Nephron progenitor cell (in vitro differentiated cells): ENCODE data around the gene DYNC1I2.

Source experiments
- DNase-seq: peaks from one replicate; pipeline ENCODE4 v3.0.0; 2021
- H3K27ac Mint-ChIP-seq: 2 replicates; pipeline ENCODE4 v1.8.0; 2021; ENCODE audit warnings: mild to moderate bottlenecking, moderate library complexity, mixed read lengths
- H3K27me3 Mint-ChIP-seq: 2 replicates; pipeline ENCODE4 v1.8.0; 2021; ENCODE audit warnings: mild to moderate bottlenecking, low read depth, mixed read lengths; ENCODE audit not compliant: poor library complexity
- H3K36me3 Mint-ChIP-seq: 2 replicates; pipeline ENCODE4 v1.8.0; 2021; ENCODE audit warnings: low read depth, mixed read lengths
- H3K4me1 Mint-ChIP-seq: 2 replicates; pipeline ENCODE4 v1.8.0; 2021; ENCODE audit warnings: mixed read lengths
- H3K4me3 Mint-ChIP-seq: 2 replicates; pipeline ENCODE4 v1.8.0; 2021; ENCODE audit warnings: mild to moderate bottlenecking, moderate library complexity, mixed read lengths
- H3K9me3 Mint-ChIP-seq: 2 replicates; pipeline ENCODE4 v1.8.0; 2021; ENCODE audit warnings: mild to moderate bottlenecking, moderate library complexity, mixed read lengths
- TF ChIP-seq, protein P1 (sequence below): fragments of 200-600 bp; sonication (generic); IDR thresholded peaks from 2 replicates; pipeline ENCODE4 v1.5.0; 2021; ENCODE audit warnings: antibody characterized with exemption

DYNC1I2 gene

DNA sequence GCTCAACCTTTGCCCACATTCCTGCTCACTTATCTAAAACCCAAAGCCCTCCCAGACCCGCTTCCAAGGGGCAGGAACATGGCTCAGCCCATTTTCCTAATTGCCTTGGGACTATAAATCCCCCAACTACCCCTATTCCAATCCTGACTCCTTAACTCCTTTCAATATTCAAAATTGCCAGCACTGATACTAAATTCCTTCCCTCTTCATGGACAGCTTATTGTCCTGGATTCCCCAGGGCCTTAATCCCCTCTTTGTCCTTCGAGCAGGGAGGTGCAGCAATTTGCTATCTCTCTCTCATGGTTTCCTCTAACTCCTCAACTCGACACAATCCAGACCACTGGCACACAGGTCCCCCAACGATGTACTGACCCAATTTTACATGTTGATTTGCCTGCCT lies 107.6 kb downstream of the DYNC1I2 start:
- Mint-ChIP-seq H3K27me3 (no peaks in the 10 kb centered on the region), H3K36me3 (peaks cover 20% of the 10 kb centered on the region), H3K4me3 (no peak overlapping the region), H3K27ac (peak overlapping the region; percentile 1), H3K4me1 (peaks cover 11% of the 10 kb centered on the region), H3K9me3 (no peaks in the 10 kb centered on the region)
- TF ChIP-seq, protein P1, sequence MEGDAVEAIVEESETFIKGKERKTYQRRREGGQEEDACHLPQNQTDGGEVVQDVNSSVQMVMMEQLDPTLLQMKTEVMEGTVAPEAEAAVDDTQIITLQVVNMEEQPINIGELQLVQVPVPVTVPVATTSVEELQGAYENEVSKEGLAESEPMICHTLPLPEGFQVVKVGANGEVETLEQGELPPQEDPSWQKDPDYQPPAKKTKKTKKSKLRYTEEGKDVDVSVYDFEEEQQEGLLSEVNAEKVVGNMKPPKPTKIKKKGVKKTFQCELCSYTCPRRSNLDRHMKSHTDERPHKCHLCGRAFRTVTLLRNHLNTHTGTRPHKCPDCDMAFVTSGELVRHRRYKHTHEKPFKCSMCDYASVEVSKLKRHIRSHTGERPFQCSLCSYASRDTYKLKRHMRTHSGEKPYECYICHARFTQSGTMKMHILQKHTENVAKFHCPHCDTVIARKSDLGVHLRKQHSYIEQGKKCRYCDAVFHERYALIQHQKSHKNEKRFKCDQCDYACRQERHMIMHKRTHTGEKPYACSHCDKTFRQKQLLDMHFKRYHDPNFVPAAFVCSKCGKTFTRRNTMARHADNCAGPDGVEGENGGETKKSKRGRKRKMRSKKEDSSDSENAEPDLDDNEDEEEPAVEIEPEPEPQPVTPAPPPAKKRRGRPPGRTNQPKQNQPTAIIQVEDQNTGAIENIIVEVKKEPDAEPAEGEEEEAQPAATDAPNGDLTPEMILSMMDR: no peak
- DNase-seq: no peak
